Large intestine (tissue), 3 donors: ENCODE measurements around the gene ADAT3. TPM values are rescaled to one million over a fixed set of nuclear protein-coding genes. Genes with fewer than 3 reads are reported as not detected.
"Not testable (repeated sequence)": the region's sequence is repeated elsewhere in the genome, so short reads cannot be mapped to it uniquely, and the experiment has no call there.

Experiments
- DNase-seq, 2 donors: peaks; one replicate each; pipeline versions ENCODE4 v3.0.0 to v3.0.0-alpha.2; 2013
- H3K27ac ChIP-seq: one replicate; pipeline ENCODE4 v1.5.1; 2013; ENCODE audit warnings: low read length
- H3K27me3 ChIP-seq: 2 replicates; pipeline ENCODE4 v1.6.1; 2013; ENCODE audit warnings: low read length; ENCODE audit not compliant: control insufficient read depth, insufficient read depth
- H3K36me3 ChIP-seq: 2 replicates; pipeline ENCODE4 v1.6.1; 2013; ENCODE audit warnings: low read length; ENCODE audit not compliant: control insufficient read depth, insufficient read depth
- H3K4me1 ChIP-seq: one replicate; pipeline ENCODE4 v1.6.1; 2013; ENCODE audit warnings: low read length; ENCODE audit not compliant: control insufficient read depth, insufficient read depth
- H3K4me3 ChIP-seq: one replicate; pipeline ENCODE4 v1.5.1; 2013; ENCODE audit warnings: low read length
- H3K9me3 ChIP-seq: one replicate; pipeline ENCODE4 v1.6.1; 2013; ENCODE audit warnings: mild to moderate bottlenecking, low read depth, low read length, moderate library complexity; ENCODE audit not compliant: control insufficient read depth
- WGBS: methylation state at CpG from one replicate; pipeline ENCODE4 v1.1.5; 2013; ENCODE audit warnings: low lambda C conversion rate; ENCODE audit not compliant: insufficient coverage; 5-methylcytosine and 5-hydroxymethylcytosine counted together
- polyA plus RNA-seq: library from polyadenylated mRNA; unstranded; fragments of 120-200 nt; gene quantifications from one replicate; pipeline ENCODE4 v1.2.1, GENCODE V29; 2013

Gene ADAT3
- polyA plus RNA-seq, 1 donor: 5.1 TPM

DNA sequence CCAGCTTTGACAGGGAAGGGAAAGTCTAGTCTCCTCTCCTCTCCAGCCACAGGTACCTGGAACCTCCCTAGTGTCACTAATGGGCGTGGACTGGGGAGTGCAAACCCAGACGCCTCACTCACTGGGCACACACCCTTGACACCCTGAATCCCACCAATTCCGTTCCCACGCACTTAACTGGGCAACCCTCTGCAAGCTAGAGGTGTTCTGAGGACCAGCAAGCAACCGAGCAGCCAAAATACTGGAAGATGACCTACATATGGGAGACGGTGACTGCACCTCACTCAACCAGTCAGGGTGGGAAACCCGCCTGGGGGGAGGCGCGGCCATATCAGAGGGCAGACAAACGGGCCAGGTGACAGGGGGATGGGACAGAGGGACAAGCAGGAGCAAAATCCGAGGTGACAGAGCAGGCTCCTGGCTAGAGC is 20.9 kb upstream of the ADAT3 start:
- peak in 1 of 2 donors; percentile 43 for DNase-seq
- Histone ChIP-seq H3K9me3 (no peaks in the 10 kb centered on the region), H3K4me1 (peaks cover 24% of the 10 kb centered on the region), H3K27me3 (no peaks in the 10 kb centered on the region), H3K4me3 (peak overlapping the region; percentile 100), H3K36me3 (peaks cover 13% of the 10 kb centered on the region), H3K27ac (peak overlapping the region; percentile 78)
- no CpG with 5 or more reads among the region's 11 CpGs for WGBS

DNA sequence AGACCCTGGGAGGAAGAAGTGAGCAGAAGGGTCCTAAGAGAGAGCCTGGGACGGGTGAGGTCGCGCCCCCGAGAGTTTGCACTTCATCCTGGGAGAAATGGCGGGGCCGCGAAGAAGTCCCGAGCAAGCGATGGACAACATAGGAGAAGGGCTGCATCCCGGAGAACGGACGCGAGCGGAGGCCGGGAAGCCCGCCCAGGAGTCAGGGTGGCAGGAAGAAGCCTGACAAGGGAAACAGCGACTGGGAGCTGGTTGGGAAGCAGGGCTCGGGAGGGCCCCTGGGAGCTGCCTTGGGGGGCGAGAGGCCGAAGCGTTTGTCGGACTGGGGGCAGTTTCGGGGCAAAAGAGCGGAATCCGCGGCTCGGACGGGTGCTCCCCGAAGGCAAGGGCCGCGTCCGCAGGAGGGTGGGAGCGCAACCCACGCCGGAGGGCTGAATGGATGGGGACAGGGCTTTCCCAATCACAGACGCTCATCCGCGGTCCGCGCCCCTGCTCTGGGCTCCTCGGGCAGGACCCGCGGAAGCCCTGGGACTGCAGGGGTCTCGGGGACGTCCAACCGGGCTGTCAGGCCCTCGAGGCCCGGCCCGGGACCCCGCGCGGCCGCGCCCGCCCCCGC is 20.4 kb upstream of the ADAT3 start:
- H3K9me3 ChIP-seq: no peaks in the 10 kb centered on the region
- H3K27ac ChIP-seq: peak overlapping the region; percentile 78
- H3K36me3 ChIP-seq: peaks cover 13% of the 10 kb centered on the region
- H3K27me3 ChIP-seq: no peaks in the 10 kb centered on the region
- peaks cover 24% of the 10 kb centered on the region for H3K4me1 ChIP-seq
- WGBS: no CpG with 5 or more reads among the region's 56 CpGs
- peak overlapping the region; percentile 100 for H3K4me3 ChIP-seq
- DNase-seq: peak in 1 of 2 donors; percentile 25

DNA sequence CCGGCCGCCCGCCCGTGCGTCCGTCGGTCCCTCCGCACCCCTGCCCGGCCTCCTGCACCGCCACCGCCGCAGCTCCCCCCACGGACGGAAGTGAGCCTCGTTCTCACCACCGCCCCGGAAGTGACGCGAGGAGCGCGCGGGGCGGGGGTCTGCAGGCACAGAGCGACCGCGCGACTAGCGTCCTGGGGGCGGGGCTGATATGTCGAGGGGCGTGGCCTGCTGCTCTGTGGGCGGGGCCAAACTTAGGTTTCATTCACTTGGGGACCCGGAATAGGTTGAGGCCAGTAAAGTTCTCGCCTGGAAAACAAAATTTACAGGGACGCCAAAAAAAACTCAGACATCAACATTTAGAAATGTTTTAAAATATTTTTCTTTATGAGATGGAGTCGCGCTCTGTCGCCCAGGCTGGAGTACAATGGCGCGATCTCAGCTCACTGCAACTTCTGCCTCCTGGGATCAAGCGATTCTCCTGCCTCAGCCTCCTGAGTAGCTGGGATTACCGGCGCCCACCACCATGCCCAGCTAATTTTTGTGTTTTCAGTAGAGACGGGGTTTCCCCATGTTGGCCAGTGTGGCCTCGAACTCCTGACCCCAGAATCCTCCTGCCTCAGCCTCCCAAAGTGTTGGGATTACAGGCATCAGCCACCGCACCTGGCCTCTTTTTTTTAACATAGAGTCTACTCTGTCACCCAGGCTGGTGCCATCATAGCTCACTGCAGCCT is 19.6 kb upstream of the ADAT3 start, which contains the start of gene ABHD17A:
Gene ABHD17A, minus strand, starts transcription at position 99 of the 722 bp plus-strand sequence. CDS start 3,930 bp downstream, outside the sequence.
- no CpG with 5 or more reads among the region's 46 CpGs for WGBS
- Histone ChIP-seq H3K4me1 (peaks cover 24% of the 10 kb centered on the region), H3K27ac (peak within 1 kb of the TSS; percentile 78), H3K4me3 (peak within 1 kb of the TSS; percentile 100)
- DNase-seq: peak; percentile 93
- not testable (repeated sequence) for H3K9me3 ChIP-seq, H3K36me3 ChIP-seq, H3K27me3 ChIP-seq

DNA sequence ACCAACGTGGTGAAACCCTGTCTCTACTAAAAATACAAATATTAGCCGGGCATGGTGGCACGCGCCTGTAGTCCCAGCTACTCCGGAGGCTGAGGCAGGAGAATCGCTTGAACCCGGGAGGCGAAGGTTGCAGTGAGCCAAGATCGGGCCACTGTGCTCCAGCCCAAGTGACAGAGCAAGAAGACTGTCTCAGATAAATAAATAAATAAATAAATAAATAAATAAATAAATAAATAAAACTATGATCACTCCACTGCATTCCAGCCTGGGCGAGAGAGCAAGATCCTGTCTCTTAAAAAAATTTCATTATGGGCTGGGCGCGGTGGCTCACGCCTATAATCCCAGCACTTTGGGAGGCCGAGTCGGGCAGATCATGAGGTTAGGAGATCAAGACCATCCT is 18.8 kb upstream of the ADAT3 start:
- not testable (repeated sequence) for H3K9me3 ChIP-seq, H3K27ac ChIP-seq, H3K4me3 ChIP-seq, H3K27me3 ChIP-seq, H3K36me3 ChIP-seq, DNase-seq
- peaks cover 24% of the 10 kb centered on the region for H3K4me1 ChIP-seq
- WGBS: 97% methylated on average over 4 of the region's 15 CpGs

DNA sequence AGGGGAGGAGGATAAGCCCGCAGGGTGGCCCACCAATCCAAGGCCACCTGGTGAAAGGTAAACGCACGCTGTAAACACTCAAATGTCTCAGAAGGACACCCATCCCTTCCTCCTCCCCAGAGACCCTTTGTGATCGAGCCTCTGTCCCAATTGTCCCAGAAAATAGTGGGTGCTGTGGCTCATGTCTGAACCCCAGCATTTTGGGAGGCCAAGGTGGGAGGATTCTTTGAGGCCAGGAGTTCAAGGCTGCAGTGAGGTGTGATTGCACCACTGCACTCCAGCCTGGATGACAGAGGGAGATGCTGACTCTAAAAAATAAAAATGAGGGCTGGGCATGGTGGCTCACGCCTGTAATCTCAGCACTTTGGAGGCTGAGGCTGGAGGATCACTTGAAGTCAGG is 16.8 kb upstream of the ADAT3 start:
- DNase-seq: no peak
- WGBS: no CpG with 5 or more reads among the region's 5 CpGs
- Histone ChIP-seq H3K4me1 (peaks cover 12% of the 10 kb centered on the region), H3K4me3 (no peak overlapping the region), H3K27ac (no peak overlapping the region), H3K36me3 (no peaks in the 10 kb centered on the region), H3K9me3 (no peaks in the 10 kb centered on the region), H3K27me3 (no peaks in the 10 kb centered on the region)

DNA sequence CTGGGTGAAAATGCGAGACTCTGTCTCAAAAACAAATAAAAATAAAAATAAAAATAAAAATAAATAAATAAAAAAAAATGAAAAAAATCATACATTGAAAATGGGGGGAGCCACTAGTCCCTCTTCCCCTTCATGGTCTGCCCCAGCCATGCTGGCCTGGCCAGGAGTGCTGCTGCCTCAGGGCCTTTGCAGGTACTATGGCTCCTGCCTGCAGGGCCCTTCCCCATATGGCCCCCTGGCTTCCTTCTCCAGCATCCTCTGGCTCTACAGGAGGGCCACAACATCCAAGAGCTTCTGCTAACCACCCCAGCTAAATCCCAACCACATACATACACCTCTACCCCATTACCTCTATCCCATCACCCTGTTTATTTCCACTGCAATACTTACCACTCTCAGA is 15.3 kb upstream of the ADAT3 start:
- 100% methylated on average over 1 of the region's 1 CpG for WGBS
- no peaks in the 10 kb centered on the region for H3K27me3 ChIP-seq
- no peaks in the 10 kb centered on the region for H3K36me3 ChIP-seq
- no peak overlapping the region for H3K27ac ChIP-seq
- H3K4me1 ChIP-seq: no peaks in the 10 kb centered on the region
- no peak overlapping the region for H3K4me3 ChIP-seq
- no peaks in the 10 kb centered on the region for H3K9me3 ChIP-seq
- no peak for DNase-seq

DNA sequence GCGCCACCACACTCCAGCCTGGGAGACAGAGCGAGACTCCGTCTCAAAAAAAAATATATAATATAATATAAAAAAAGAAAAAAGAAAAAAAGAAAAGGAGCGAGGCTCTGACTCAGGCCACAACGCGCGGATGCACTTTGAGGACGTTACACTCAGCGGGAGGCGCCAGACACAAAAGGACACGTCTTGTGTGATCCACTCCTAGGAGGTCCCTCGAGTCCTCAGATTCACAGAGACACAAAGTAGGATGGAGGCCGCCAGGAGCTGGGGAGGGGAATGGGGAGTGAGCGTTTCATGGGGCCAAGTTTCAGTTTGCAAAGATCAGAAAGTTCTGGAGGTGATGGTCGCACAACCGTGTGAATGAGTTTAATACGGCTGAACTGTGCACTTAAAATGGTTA is 11.4 kb upstream of the ADAT3 start:
- no CpG with 5 or more reads among the region's 17 CpGs for WGBS
- H3K9me3 ChIP-seq: no peaks in the 10 kb centered on the region

DNA sequence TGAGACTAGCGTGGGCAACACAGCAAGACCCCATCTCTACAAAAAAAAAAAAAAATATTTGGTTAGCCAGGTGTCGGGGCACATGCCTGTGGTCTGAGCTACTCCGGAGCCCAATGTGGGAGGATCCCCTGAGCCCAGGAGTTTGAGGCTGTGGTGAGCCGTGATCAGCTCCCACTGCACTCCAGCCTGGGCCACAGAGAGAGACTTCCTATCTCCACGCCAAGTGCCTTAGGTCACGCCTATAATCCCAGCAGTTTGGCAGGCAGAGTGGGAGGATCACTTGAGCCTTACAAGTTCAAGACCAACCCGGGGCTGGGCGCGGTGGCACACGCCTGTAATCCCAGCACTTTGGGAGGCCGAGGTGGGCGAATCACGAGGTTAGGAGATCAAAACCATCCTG is 8.7 kb upstream of the ADAT3 start:
- Histone ChIP-seq H3K4me3 (no peak overlapping the region), H3K27me3 (no peaks in the 10 kb centered on the region), H3K4me1 (peaks cover 2% of the 10 kb centered on the region), H3K36me3 (no peaks in the 10 kb centered on the region), H3K9me3 (no peaks in the 10 kb centered on the region), H3K27ac (no peak overlapping the region)
- DNase-seq: no peak
- no CpG with 5 or more reads among the region's 13 CpGs for WGBS

More for the DNA sequence above, 11.4 kb upstream of the ADAT3 start:
- H3K4me1 ChIP-seq: peaks cover 2% of the 10 kb centered on the region
- H3K36me3 ChIP-seq: no peaks in the 10 kb centered on the region
- no peak overlapping the region for H3K4me3 ChIP-seq
- H3K27ac ChIP-seq: no peak overlapping the region
- no peaks in the 10 kb centered on the region for H3K27me3 ChIP-seq
- no peak for DNase-seq

DNA sequence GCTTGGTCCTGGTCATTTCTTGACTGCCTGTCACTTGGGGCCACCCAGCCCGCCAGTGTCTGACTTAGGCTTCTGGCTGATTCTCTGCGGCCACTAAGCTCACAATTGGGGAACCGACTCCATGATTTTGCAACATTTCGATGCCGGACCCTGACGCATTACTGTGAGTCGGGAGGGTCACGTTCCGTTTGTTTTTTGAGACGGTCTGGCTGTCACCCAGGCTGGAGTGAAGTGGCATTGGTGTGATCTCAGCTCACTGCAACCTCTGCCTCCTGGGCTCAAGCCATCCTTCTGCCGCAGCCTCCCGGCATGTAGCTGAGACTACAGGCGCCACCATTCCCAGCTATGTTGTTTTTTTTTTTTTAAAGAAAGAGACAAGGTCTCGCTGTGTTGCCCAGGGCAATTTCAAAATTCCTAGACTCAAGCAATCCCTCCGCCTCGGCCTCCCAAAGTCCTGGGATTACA is 3.2 kb upstream of the ADAT3 start:
- H3K27me3 ChIP-seq: no peaks in the 10 kb centered on the region
- no peak overlapping the region for H3K27ac ChIP-seq
- no peak overlapping the region for H3K4me3 ChIP-seq
- DNase-seq: no peak
- no peaks in the 10 kb centered on the region for H3K36me3 ChIP-seq
- peaks cover 6% of the 10 kb centered on the region for H3K4me1 ChIP-seq
- H3K9me3 ChIP-seq: no peaks in the 10 kb centered on the region
- WGBS: no CpG with 5 or more reads among the region's 16 CpGs

DNA sequence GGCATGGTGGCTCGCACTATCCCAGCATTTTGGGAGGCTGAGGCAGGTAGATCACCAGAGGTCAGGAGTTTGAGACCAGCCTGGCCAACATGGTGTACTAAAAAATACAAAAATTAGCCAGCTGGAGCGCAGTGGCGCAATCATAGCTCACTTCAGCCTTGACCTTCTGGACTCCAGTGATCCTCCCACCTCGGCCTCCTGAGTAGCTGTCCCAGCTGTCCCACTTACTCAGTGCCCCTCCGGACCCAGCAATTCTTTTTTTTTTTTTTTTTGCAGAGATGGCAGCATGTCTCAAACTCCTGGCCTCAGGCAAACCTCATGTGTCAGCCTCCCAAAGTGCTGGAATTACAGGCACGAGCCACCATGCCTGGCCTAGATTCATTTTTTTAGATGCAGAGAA is 2.3 kb upstream of the ADAT3 start:
- WGBS: no CpG with 5 or more reads among the region's 6 CpGs
- no peak overlapping the region for H3K27ac ChIP-seq

DNA sequence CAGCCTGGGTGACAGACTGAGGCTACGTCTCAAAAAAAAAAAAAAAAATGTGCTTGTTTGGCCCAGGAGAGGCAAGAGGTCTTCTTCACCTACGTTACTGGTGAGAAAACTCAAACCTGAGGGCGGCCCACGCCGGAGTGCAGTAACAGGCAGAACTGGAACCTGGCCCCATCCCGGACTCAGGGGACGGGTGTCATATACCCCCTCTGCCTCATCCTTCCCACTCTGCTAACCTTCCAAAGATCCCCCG is 414 bp upstream of the ADAT3 start:
- peaks cover 6% of the 10 kb centered on the region for H3K9me3 ChIP-seq
- H3K27ac ChIP-seq: peak overlapping the region; percentile 52
- peaks cover 10% of the 10 kb centered on the region for H3K4me1 ChIP-seq
- no peak for DNase-seq
- WGBS: no CpG with 5 or more reads among the region's 8 CpGs
- no peaks in the 10 kb centered on the region for H3K27me3 ChIP-seq
- peaks cover 2% of the 10 kb centered on the region for H3K36me3 ChIP-seq
- peak overlapping the region; percentile 73 for H3K4me3 ChIP-seq

More for the DNA sequence above, 2.3 kb upstream of the ADAT3 start:
- DNase-seq: no peak
- H3K9me3 ChIP-seq: peaks cover 2% of the 10 kb centered on the region
- no peaks in the 10 kb centered on the region for H3K27me3 ChIP-seq
- peaks cover 10% of the 10 kb centered on the region for H3K4me1 ChIP-seq
- H3K36me3 ChIP-seq: peaks cover 2% of the 10 kb centered on the region
- no peak overlapping the region for H3K4me3 ChIP-seq
